OCI-LY1 (cell line): ENCODE measurements around the gene QTRT2.

ENCODE experiments used
- H2AFZ ChIP-seq: fragments of 200-600 bp; sonication (generic), shearing (Covaris generic); 2 replicates; pipeline ENCODE4 v1.6.0; 2014; ENCODE audit warnings: antibody characterized with exemption, mild to moderate bottlenecking, low read length
- H3F3A ChIP-seq: fragments of 200-600 bp; sonication (generic), shearing (Covaris generic); 2 replicates; pipeline ENCODE4 v1.6.0; 2014; ENCODE audit warnings: mild to moderate bottlenecking, antibody characterized with exemption, low read length, moderate library complexity; ENCODE audit not compliant: insufficient read depth
- H3K27ac ChIP-seq: fragments of 200-600 bp; sonication (generic); 2 replicates; pipeline ENCODE4 v1.5.1; 2014; ENCODE audit warnings: low read length, mixed run types, mild to moderate bottlenecking, low read depth; ENCODE audit not compliant: poor library complexity, severe bottlenecking
- H3K27me3 ChIP-seq: fragments of 200-600 bp; sonication (generic); 2 replicates; pipeline ENCODE4 v1.6.0; 2014; ENCODE audit warnings: antibody characterized with exemption, mild to moderate bottlenecking, low read length, moderate library complexity; ENCODE audit not compliant: insufficient read depth
- H3K36me3 ChIP-seq: fragments of 200-600 bp; sonication (generic); 2 replicates; pipeline ENCODE4 v1.6.1; 2014; ENCODE audit warnings: mild to moderate bottlenecking, antibody characterized with exemption, low read length, moderate library complexity, mixed read lengths; ENCODE audit not compliant: insufficient read depth
- H3K4me1 ChIP-seq: fragments of 200-600 bp; sonication (generic); 2 replicates; pipeline ENCODE4 v1.5.1; 2014; ENCODE audit warnings: mild to moderate bottlenecking, low read length, moderate library complexity; ENCODE audit not compliant: insufficient read depth, severe bottlenecking
- H3K4me2 ChIP-seq: fragments of 200-600 bp; sonication (generic), shearing (Covaris generic); 2 replicates; pipeline ENCODE4 v1.6.1; 2014; ENCODE audit warnings: low read length
- H3K4me3 ChIP-seq: fragments of 200-600 bp; sonication (generic); 2 replicates; pipeline ENCODE4 v1.5.1; 2014; ENCODE audit warnings: low read length, low read depth, mild to moderate bottlenecking, mixed read lengths; ENCODE audit not compliant: poor library complexity, severe bottlenecking
- H3K79me2 ChIP-seq: fragments of 200-600 bp; shearing (Covaris generic); 2 replicates; pipeline ENCODE4 v1.6.1; 2016; ENCODE audit warnings: mixed run types, low read length, mixed read lengths; ENCODE audit not compliant: insufficient read depth
- H3K9ac ChIP-seq: fragments of 200-600 bp; sonication (generic), shearing (Covaris generic); 2 replicates; pipeline ENCODE4 v1.6.1; 2014; ENCODE audit warnings: mild to moderate bottlenecking, low read length, mixed read lengths
- H3K9me2 ChIP-seq: fragments of 200-600 bp; sonication (generic), shearing (Covaris generic); 2 replicates; pipeline ENCODE4 v1.6.1; 2014; ENCODE audit warnings: low read depth, mild to moderate bottlenecking, low read length, mixed read lengths
- H3K9me3 ChIP-seq: fragments of 200-600 bp; shearing (Covaris generic); 2 replicates; pipeline ENCODE4 v1.6.1; 2014; ENCODE audit warnings: low read length, mixed read lengths
- H4K20me1 ChIP-seq: fragments of 200-600 bp; sonication (generic), shearing (Covaris generic); 2 replicates; pipeline ENCODE4 v1.6.0; 2016; ENCODE audit warnings: mild to moderate bottlenecking, low read length; ENCODE audit not compliant: insufficient read depth
- EZH2 ChIP-seq: fragments of 200-600 bp; sonication (generic), shearing (Covaris generic); IDR thresholded peaks from 2 replicates; pipeline ENCODE4 v1.8.0; 2017; ENCODE audit warnings: borderline replicate concordance, mixed run types, mild to moderate bottlenecking, antibody characterized with exemption, low read length, moderate library complexity, mixed read lengths
- TF ChIP-seq, protein P1 (sequence below): fragments of 200-600 bp; sonication (generic), shearing (Covaris generic); IDR thresholded peaks from 2 replicates; pipeline ENCODE4 v1.5.1; 2017; ENCODE audit warnings: mild to moderate bottlenecking, antibody characterized with exemption, low read length, moderate library complexity, mixed read lengths

The QTRT2 gene

GRCh38 chr3:114119776-114120175 lies 63.2 kb downstream of the QTRT2 start:
- no peak overlapping the region for H3K4me2 ChIP-seq
- no peaks in the 10 kb centered on the region for H3K79me2 ChIP-seq
- TF ChIP-seq, protein P1, sequence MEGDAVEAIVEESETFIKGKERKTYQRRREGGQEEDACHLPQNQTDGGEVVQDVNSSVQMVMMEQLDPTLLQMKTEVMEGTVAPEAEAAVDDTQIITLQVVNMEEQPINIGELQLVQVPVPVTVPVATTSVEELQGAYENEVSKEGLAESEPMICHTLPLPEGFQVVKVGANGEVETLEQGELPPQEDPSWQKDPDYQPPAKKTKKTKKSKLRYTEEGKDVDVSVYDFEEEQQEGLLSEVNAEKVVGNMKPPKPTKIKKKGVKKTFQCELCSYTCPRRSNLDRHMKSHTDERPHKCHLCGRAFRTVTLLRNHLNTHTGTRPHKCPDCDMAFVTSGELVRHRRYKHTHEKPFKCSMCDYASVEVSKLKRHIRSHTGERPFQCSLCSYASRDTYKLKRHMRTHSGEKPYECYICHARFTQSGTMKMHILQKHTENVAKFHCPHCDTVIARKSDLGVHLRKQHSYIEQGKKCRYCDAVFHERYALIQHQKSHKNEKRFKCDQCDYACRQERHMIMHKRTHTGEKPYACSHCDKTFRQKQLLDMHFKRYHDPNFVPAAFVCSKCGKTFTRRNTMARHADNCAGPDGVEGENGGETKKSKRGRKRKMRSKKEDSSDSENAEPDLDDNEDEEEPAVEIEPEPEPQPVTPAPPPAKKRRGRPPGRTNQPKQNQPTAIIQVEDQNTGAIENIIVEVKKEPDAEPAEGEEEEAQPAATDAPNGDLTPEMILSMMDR = no peak
- TF ChIP-seq EZH2 = no peak

GRCh38 chr3:114120211-114120610 lies 63.7 kb downstream of the QTRT2 start:
- H3K9ac ChIP-seq = no peak overlapping the region
- no peaks in the 10 kb centered on the region; the same call in 1 of the 2 replicates for H3K9me3 ChIP-seq
- H3K27ac ChIP-seq = no peak overlapping the region
- H4K20me1 ChIP-seq = no peaks in the 10 kb centered on the region
- no peaks in the 10 kb centered on the region for H3K4me1 ChIP-seq
- H3F3A ChIP-seq = no peaks in the 10 kb centered on the region
- TF ChIP-seq, protein P1 = no peak
- TF ChIP-seq EZH2 = no peak
- H2AFZ ChIP-seq = no peak overlapping the region
- H3K79me2 ChIP-seq = no peaks in the 10 kb centered on the region
- H3K4me2 ChIP-seq = no peak overlapping the region
- no peaks in the 10 kb centered on the region for H3K9me2 ChIP-seq
- H3K27me3 ChIP-seq = peaks cover 4% of the 10 kb centered on the region; the same call in 1 of the 2 replicates
- H3K36me3 ChIP-seq = no peaks in the 10 kb centered on the region
- no peak overlapping the region for H3K4me3 ChIP-seq

More at GRCh38 chr3:114119776-114120175, 63.2 kb downstream of the QTRT2 start:
- Histone ChIP-seq H3K9me3 (no peaks in the 10 kb centered on the region; the same call in 1 of the 2 replicates), H3K9ac (no peak overlapping the region), H3F3A (no peaks in the 10 kb centered on the region), H3K36me3 (no peaks in the 10 kb centered on the region), H4K20me1 (no peaks in the 10 kb centered on the region), H3K4me3 (no peak overlapping the region), H3K9me2 (no peaks in the 10 kb centered on the region), H3K4me1 (no peaks in the 10 kb centered on the region), H3K27me3 (peaks cover 4% of the 10 kb centered on the region; the same call in 1 of the 2 replicates), H2AFZ (no peak overlapping the region), H3K27ac (no peak overlapping the region)

GRCh38 chr3:114122027-114122709 lies 65.6 kb downstream of the QTRT2 start:
- H3K27me3 ChIP-seq = peaks cover 4% of the 10 kb centered on the region; the same call in 1 of the 2 replicates
- no peak overlapping the region for H3K9ac ChIP-seq
- H3K36me3 ChIP-seq = no peaks in the 10 kb centered on the region
- no peaks in the 10 kb centered on the region for H4K20me1 ChIP-seq
- no peaks in the 10 kb centered on the region; the same call in 1 of the 2 replicates for H3K9me3 ChIP-seq
- no peak overlapping the region for H3K4me2 ChIP-seq
- no peak overlapping the region for H3K4me3 ChIP-seq
- no peaks in the 10 kb centered on the region for H3K9me2 ChIP-seq
- no peaks in the 10 kb centered on the region for H3K4me1 ChIP-seq
- H3K27ac ChIP-seq = no peak overlapping the region
- H3K79me2 ChIP-seq = no peaks in the 10 kb centered on the region
- no peak for TF ChIP-seq EZH2
- TF ChIP-seq, protein P1 = no peak
- H3F3A ChIP-seq = no peaks in the 10 kb centered on the region
- no peak overlapping the region for H2AFZ ChIP-seq
